OCI-M1 (cell line): ENCODE measurements around the gene TRIM44.
"Not testable (repeated sequence)": the region's sequence is repeated elsewhere in the genome, so short reads cannot be mapped to it uniquely, and the experiment has no call there.

Source experiments
- DNase-seq: peaks from one replicate; lab custom pipeline; 2025; lab: John Stamatoyannopoulos, UW

Gene TRIM44

GRCh38 chr11:35672608-35673007 is 10.0 kb downstream of the TRIM44 start:
- DNase-seq: no peak

GRCh38 chr11:35675901-35676610 is 13.5 kb downstream of the TRIM44 start:
- no peak for DNase-seq

GRCh38 chr11:35676611-35676965 is 14.0 kb downstream of the TRIM44 start:
- no peak for DNase-seq

- DNase-seq: no peak
Observed at GRCh38 chr11:35677904-35678303, 15.3 kb downstream of the TRIM44 start.

GRCh38 chr11:35678471-35678870 is 15.9 kb downstream of the TRIM44 start:
- no peak for DNase-seq

- DNase-seq: no peak
Observed at GRCh38 chr11:35678975-35679374, 16.4 kb downstream of the TRIM44 start.

GRCh38 chr11:35680506-35680905 is 17.9 kb downstream of the TRIM44 start:
- DNase-seq: no peak

GRCh38 chr11:35681163-35681767 is 18.7 kb downstream of the TRIM44 start:
- no peak for DNase-seq

GRCh38 chr11:35682230-35683173 is 19.9 kb downstream of the TRIM44 start:
- no peak for DNase-seq

GRCh38 chr11:35683728-35684339 is 21.3 kb downstream of the TRIM44 start:
- no peak for DNase-seq

- no peak for DNase-seq
Observed at GRCh38 chr11:35688023-35688422, 25.4 kb downstream of the TRIM44 start.

GRCh38 chr11:35689081-35689996 is 26.8 kb downstream of the TRIM44 start:
- no peak for DNase-seq

- no peak for DNase-seq
Observed at GRCh38 chr11:35702126-35702525, 39.6 kb downstream of the TRIM44 start.

GRCh38 chr11:35709376-35709775 is 46.8 kb downstream of the TRIM44 start:
- no peak for DNase-seq

GRCh38 chr11:35711173-35711910 is 48.8 kb downstream of the TRIM44 start:
- no peak for DNase-seq

- DNase-seq: no peak
Observed at GRCh38 chr11:35711924-35712323, 49.3 kb downstream of the TRIM44 start.

GRCh38 chr11:35712533-35712932 is 50.0 kb downstream of the TRIM44 start:
- no peak for DNase-seq

- no peak for DNase-seq
Observed at GRCh38 chr11:35714882-35715627, 52.5 kb downstream of the TRIM44 start.

GRCh38 chr11:35715677-35716076 is 53.1 kb downstream of the TRIM44 start:
- DNase-seq: not testable (repeated sequence)

GRCh38 chr11:35717043-35717442 is 54.5 kb downstream of the TRIM44 start:
- no peak for DNase-seq
